Measurements from ENCODE around the gene FZD10. TPM values are rescaled to one million over a fixed set of nuclear protein-coding genes. Genes with fewer than 3 reads are reported as not detected.

The FZD10 gene
- total and polyA plus RNA-seq, 2 of the 8 experiments (the other 6 are each of a cell fraction or from before 2014, with no cell fraction given): 0.11 to 0.60 TPM

GRCh38 chr12:130200445-130200844 lies 38.2 kb downstream of the FZD10 start:
- peaks cover 0 to 6% of the 10 kb centered on the region in 2 experiments for H4K20me1 ChIP-seq (replicated peaks in 1 of 2; ENCODE audit: control insufficient read depth in 1 of 2, insufficient read depth in 2 of 2, low read length in 2 of 2)
- no peak overlapping the region for H4K91ac ChIP-seq (replicated peaks; ENCODE audit: insufficient read length, low read length)
- H3K4ac ChIP-seq (replicated peaks; ENCODE audit: insufficient read length, low read depth, low read length): no peak overlapping the region
- no peaks in the 10 kb centered on the region; a peak in 1 of 4 replicates for H3K9me3 ChIP-seq (ENCODE audit: insufficient read depth in 2 of 2, low read depth in 1 of 2, low read length in 1 of 2)
- H3K23ac ChIP-seq (ENCODE audit: insufficient read length): no peak overlapping the region
- H3K4me3 ChIP-seq (ENCODE audit: extremely low read depth in 1 of 4, insufficient read depth in 2 of 4, low read depth in 3 of 4, low read length in 4 of 4): no peak overlapping the region
- ChIA-PET POLR2A (ENCODE audit: partially characterized antibody) (no interaction called here), CTCF (ENCODE audit: partially characterized antibody) (interaction anchor here (0.6 to 1.5 kb wide), 4 partner anchors 136 to 338 kb away, joined by 3 to 6 read pairs (median 4); no protein-coding TSS in a partner anchor)
- H2BK120ac ChIP-seq (replicated peaks; ENCODE audit: low read depth, low read length): no peak overlapping the region
- H3K4me2 ChIP-seq (ENCODE audit: insufficient read depth in 1 of 2, low read depth in 2 of 2, low read length in 2 of 2): no peak overlapping the region
- peaks cover 6% of the 10 kb centered on the region; the same call in 1 of the 2 replicates for H3K23me2 ChIP-seq (ENCODE audit: low read depth, low read length)
- no peak for FAIRE-seq
- no peak overlapping the region for H3K56ac ChIP-seq (replicated peaks; ENCODE audit: insufficient read length, low read depth, low read length)
- no peak overlapping the region for H4K5ac ChIP-seq (ENCODE audit: insufficient read length, low read depth, low read length)
- no peak overlapping the region for H3K27ac ChIP-seq (ENCODE audit: low read depth, low read length)
- no peak overlapping the region for H2BK20ac ChIP-seq (ENCODE audit: low read length)
- H2BK12ac ChIP-seq (ENCODE audit: low read depth, low read length): no peak overlapping the region
- WGBS, 2 experiments (ENCODE audit: extremely low coverage in 1 of 2, insufficient coverage in 1 of 2, insufficient read length in 1 of 2, insufficient replicate concordance in 2 of 2, low coverage in 1 of 2, low lambda C conversion rate in 2 of 2, missing lambda C conversion rate in 1 of 2): 94% methylated on average over 7 of the region's 7 CpGs; no CpG with 5 or more reads in 1 of the 2 experiments
- no peak overlapping the region for H3K14ac ChIP-seq (ENCODE audit: insufficient read length)
- no peak overlapping the region for H2AK5ac ChIP-seq (ENCODE audit: low read depth, low read length)
- H4K8ac ChIP-seq (ENCODE audit: extremely low read depth, insufficient read depth, low read length): no peak overlapping the region
- DNase-seq (ENCODE audit: low read depth in 1 of 2, low spot score in 2 of 2): no peak
- H3K9ac ChIP-seq (replicated peaks in 1 of 4; ENCODE audit: extremely low read depth in 1 of 4, low read depth in 3 of 4, low read length in 3 of 4): no peak overlapping the region
- no peaks in the 10 kb centered on the region for H3K79me2 ChIP-seq (ENCODE audit: control insufficient read depth in 1 of 2, insufficient read depth in 2 of 2, low read length in 2 of 2)
- H2BK5ac ChIP-seq (ENCODE audit: low read depth, low read length): no peak overlapping the region
- no peak overlapping the region for H3K18ac ChIP-seq (ENCODE audit: extremely low read depth, low read length)
- H2AFZ ChIP-seq (ENCODE audit: low read length): no peak overlapping the region
- no peak overlapping the region for H2BK15ac ChIP-seq (ENCODE audit: low read length)
- H3K27me3 ChIP-seq (replicated peaks in 1 of 4; ENCODE audit: control insufficient read depth in 3 of 4, extremely low read depth in 1 of 4, insufficient read depth in 3 of 4, low read length in 3 of 4): no peaks in the 10 kb centered on the region; a peak in 3 of 7 replicates
- no peaks in the 10 kb centered on the region for H3K4me1 ChIP-seq (replicated peaks in 1 of 4; ENCODE audit: control insufficient read depth in 3 of 4, insufficient read depth in 4 of 4, low read length in 3 of 4)
- H3K79me1 ChIP-seq (ENCODE audit: low read depth, low read length): no peaks in the 10 kb centered on the region
- no peaks in the 10 kb centered on the region for H3K36me3 ChIP-seq (ENCODE audit: control insufficient read depth in 2 of 4, insufficient read depth in 4 of 4, low read length in 3 of 4)
- TF ChIP-seq RFX5 (IDR thresholded peaks at IDR 0.05; ENCODE audit: borderline replicate concordance, low read depth, low read length): no peak
